GM23338 (cell line): Measurements from ENCODE around the gene MAP1LC3B. TPM values are rescaled to one million over a fixed set of nuclear protein-coding genes. Genes with fewer than 3 reads are reported as not detected.

Experiments used
- ATAC-seq: fragments of 200-7000 bp; cut with Tn5 transposase; 3 replicates; pipeline ENCODE4 v1.9.1; 2020
- DNase-seq: peaks from one replicate; pipeline ENCODE4 v3.0.0-alpha.2; 2015; ENCODE audit warnings: low spot score
- H2AFZ ChIP-seq: fragments of 200-600 bp; sonication (generic); 2 replicates; pipeline ENCODE4 v1.8.0; 2016; ENCODE audit warnings: antibody characterized with exemption, mild to moderate bottlenecking, moderate library complexity
- H3F3A ChIP-seq: fragments of 200-600 bp; sonication (generic); replicated peaks from 2 replicates; pipeline ENCODE4 v1.8.0; 2017; ENCODE audit warnings: antibody characterized with exemption, mixed run types, low read depth
- H3K27ac ChIP-seq: fragments of 200-600 bp; sonication (generic); 2 replicates; pipeline ENCODE4 v1.6.1; 2016; ENCODE audit warnings: low read depth
- H3K27me3 ChIP-seq: fragments of 200-600 bp; sonication (generic); 2 replicates; pipeline ENCODE4 v1.8.0; 2016; ENCODE audit warnings: mild to moderate bottlenecking, mixed run types, moderate library complexity; ENCODE audit not compliant: insufficient read depth
- H3K36me3 ChIP-seq: fragments of 200-600 bp; sonication (generic); 2 replicates; pipeline ENCODE4 v1.8.0; 2016; ENCODE audit warnings: mild to moderate bottlenecking; ENCODE audit not compliant: insufficient read depth
- H3K4me1 ChIP-seq: fragments of 200-600 bp; sonication (generic); 2 replicates; pipeline ENCODE4 v1.8.0; 2016; ENCODE audit warnings: mild to moderate bottlenecking, moderate library complexity; ENCODE audit not compliant: insufficient read depth
- H3K4me2 ChIP-seq: fragments of 200-600 bp; sonication (generic); 2 replicates; pipeline ENCODE4 v1.7.1; 2017; ENCODE audit warnings: mixed run types
- H3K4me3 ChIP-seq: fragments of 200-600 bp; sonication (generic); 2 replicates; pipeline ENCODE4 v1.6.1; 2016; ENCODE audit warnings: mixed run types
- H3K79me2 ChIP-seq: fragments of 200-600 bp; sonication (generic); replicated peaks from 2 replicates; pipeline ENCODE4 v1.8.0; 2017; ENCODE audit warnings: mild to moderate bottlenecking; ENCODE audit not compliant: insufficient read depth
- H3K9me2 ChIP-seq: fragments of 200-600 bp; sonication (generic); 2 replicates; pipeline ENCODE4 v1.8.0; 2017; ENCODE audit not compliant: insufficient read depth
- H4K20me1 ChIP-seq: fragments of 200-600 bp; sonication (generic); replicated peaks from 2 replicates; pipeline ENCODE4 v1.8.0; 2017; ENCODE audit warnings: mild to moderate bottlenecking; ENCODE audit not compliant: insufficient read depth
- H3K27ac Mint-ChIP-seq: 2 replicates; pipeline ENCODE4 v1.8.0; 2020; ENCODE audit warnings: inconsistent platforms, mild to moderate bottlenecking, moderate library complexity, mixed read lengths
- H3K27me3 Mint-ChIP-seq: 3 replicates; pipeline ENCODE4 v1.8.0; 2022; ENCODE audit warnings: low read depth, mild to moderate bottlenecking, moderate library complexity, mixed read lengths, inconsistent platforms; ENCODE audit not compliant: insufficient read depth, poor library complexity
- H3K36me3 Mint-ChIP-seq: 3 replicates; pipeline ENCODE4 v1.8.0; 2021; ENCODE audit warnings: low read depth, mild to moderate bottlenecking, inconsistent platforms, moderate library complexity, mixed read lengths
- H3K4me1 Mint-ChIP-seq: 3 replicates; pipeline ENCODE4 v1.8.0; 2020; ENCODE audit warnings: mild to moderate bottlenecking, inconsistent platforms, mixed read lengths
- H3K4me3 Mint-ChIP-seq: 3 replicates; pipeline ENCODE4 v1.8.0; 2021; ENCODE audit warnings: moderate library complexity, mild to moderate bottlenecking, inconsistent platforms, mixed read lengths
- H3K9me3 Mint-ChIP-seq: 3 replicates; pipeline ENCODE4 v1.8.0; 2020; ENCODE audit warnings: moderate library complexity, mild to moderate bottlenecking, inconsistent platforms, mixed read lengths
- CREB1 ChIP-seq: fragments of 250-450 bp; sonication (Bioruptor Pico); IDR thresholded peaks from 2 replicates; pipeline ENCODE4 v1.5.0; 2020; ENCODE audit warnings: low read depth, mild to moderate bottlenecking, moderate library complexity
- EZH2 ChIP-seq: fragments of 200-600 bp; sonication (generic); IDR thresholded peaks from one replicate; pipeline ENCODE4 v1.8.0; 2017; ENCODE audit warnings: antibody characterized with exemption, mild to moderate bottlenecking, low read depth; ENCODE audit not compliant: unreplicated experiment
- EZH2phosphoT487 ChIP-seq: fragments of 200-600 bp; sonication (generic); IDR thresholded peaks from one replicate; pipeline ENCODE4 v1.8.1; 2018; ENCODE audit warnings: antibody characterized with exemption; ENCODE audit not compliant: unreplicated experiment
- NANOG ChIP-seq: IDR thresholded peaks from 2 replicates; pipeline ENCODE4 v1.6.1; 2016; ENCODE audit warnings: antibody characterized with exemption, borderline replicate concordance
- POLR2AphosphoS5 ChIP-seq: IDR thresholded peaks from 2 replicates; pipeline ENCODE4 v1.6.1; 2016; ENCODE audit warnings: antibody characterized with exemption, low read depth
- REST ChIP-seq: IDR thresholded peaks from one replicate; pipeline ENCODE4 v1.6.1; 2018; ENCODE audit warnings: antibody characterized with exemption; ENCODE audit not compliant: unreplicated experiment
- STAT1 ChIP-seq: IDR thresholded peaks from one replicate; pipeline ENCODE4 v1.6.1; 2016; ENCODE audit warnings: antibody characterized with exemption; ENCODE audit not compliant: unreplicated experiment
- ZNF114 ChIP-seq: fragments of 250-450 bp; sonication (Bioruptor Pico); IDR thresholded peaks from 2 replicates; pipeline ENCODE4 v1.5.0; 2020; ENCODE audit warnings: mild to moderate bottlenecking, moderate library complexity
- polyA plus RNA-seq: library from polyadenylated mRNA; unstranded; fragments of >200 nt; fragmentation: Nextera tagmentation; extraction: Ambion mirVana; gene quantifications from 2 replicates; pipeline ENCODE4 v1.2.1, GENCODE V29; 2016
- total RNA-seq: library from RNA; depleted of rRNA; stranded (reverse); fragments of >200 nt; shearing (Covaris generic); gene quantifications from 2 replicates; pipeline ENCODE4 v1.2.3, GENCODE V29; 2014
- TF ChIP-seq, protein P1 (sequence below), 2 experiments: fragments of 200-600 bp in 1 of 2; sonication (generic) in 1 of 2; conservative IDR thresholded peaks; 2 replicates each; pipeline versions ENCODE4 v1.5.1 to v1.6.1; 2016 to 2017; ENCODE audit warnings: antibody characterized with exemption in 2 of 2, low read depth in 2 of 2, mild to moderate bottlenecking in 2 of 2, moderate library complexity in 1 of 2
- TF ChIP-seq, protein P2 (sequence below): IDR thresholded peaks from 2 replicates; pipeline ENCODE4 v1.6.1; 2016; ENCODE audit warnings: antibody characterized with exemption

Gene MAP1LC3B
- total and polyA plus RNA-seq, 2 experiments from 2014 or later, result 35.9 to 80.2 TPM

DNA sequence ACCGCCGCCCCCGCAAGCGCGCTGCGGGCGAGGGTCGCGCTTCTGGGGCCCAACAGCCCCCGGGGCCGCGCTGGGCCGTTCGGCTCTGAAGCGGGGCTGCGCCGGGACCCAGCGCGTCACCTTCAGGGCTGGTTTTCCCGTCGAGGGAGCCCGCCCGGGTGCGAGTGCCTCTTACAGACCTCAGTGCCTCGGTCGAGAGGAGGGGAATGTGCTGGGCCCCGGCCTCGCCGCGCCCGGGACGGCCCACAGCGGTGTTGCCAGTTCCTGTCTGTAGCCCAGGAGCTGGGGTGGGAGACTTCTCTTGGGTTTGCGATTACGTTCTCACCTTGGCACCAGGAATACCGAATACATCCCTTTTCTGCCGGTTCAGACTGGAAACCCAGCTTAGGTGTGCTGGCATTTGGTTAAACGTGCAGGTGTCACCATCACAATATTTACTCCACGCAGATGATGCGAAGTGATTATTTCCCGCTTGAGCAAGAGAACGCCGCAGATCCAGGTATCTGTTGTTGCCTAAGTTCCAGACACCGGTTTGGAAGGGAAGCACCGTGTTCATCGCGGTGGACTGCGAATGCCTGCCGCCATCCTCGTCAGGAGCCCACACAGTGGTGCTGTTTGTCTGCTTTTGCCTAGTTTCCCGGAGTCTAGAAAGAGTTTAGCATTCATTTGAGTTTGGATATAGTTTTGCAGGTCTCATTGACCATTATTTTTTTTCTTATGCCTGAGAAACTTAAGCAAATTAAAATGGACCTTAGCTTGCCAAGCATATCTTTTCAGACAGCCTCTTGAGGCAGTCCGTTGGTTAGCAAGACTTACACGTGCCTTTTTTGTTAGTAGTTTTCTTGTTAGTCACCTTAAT lies 914 bp downstream of the MAP1LC3B start (continued):
- TF ChIP-seq, protein P1, sequence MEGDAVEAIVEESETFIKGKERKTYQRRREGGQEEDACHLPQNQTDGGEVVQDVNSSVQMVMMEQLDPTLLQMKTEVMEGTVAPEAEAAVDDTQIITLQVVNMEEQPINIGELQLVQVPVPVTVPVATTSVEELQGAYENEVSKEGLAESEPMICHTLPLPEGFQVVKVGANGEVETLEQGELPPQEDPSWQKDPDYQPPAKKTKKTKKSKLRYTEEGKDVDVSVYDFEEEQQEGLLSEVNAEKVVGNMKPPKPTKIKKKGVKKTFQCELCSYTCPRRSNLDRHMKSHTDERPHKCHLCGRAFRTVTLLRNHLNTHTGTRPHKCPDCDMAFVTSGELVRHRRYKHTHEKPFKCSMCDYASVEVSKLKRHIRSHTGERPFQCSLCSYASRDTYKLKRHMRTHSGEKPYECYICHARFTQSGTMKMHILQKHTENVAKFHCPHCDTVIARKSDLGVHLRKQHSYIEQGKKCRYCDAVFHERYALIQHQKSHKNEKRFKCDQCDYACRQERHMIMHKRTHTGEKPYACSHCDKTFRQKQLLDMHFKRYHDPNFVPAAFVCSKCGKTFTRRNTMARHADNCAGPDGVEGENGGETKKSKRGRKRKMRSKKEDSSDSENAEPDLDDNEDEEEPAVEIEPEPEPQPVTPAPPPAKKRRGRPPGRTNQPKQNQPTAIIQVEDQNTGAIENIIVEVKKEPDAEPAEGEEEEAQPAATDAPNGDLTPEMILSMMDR (conservative IDR thresholded peaks at IDR 0.05; ENCODE audit: low read depth in 2 of 2), result peak; percentile 23 to 55; a peak in 3 of 4 replicates

DNA sequence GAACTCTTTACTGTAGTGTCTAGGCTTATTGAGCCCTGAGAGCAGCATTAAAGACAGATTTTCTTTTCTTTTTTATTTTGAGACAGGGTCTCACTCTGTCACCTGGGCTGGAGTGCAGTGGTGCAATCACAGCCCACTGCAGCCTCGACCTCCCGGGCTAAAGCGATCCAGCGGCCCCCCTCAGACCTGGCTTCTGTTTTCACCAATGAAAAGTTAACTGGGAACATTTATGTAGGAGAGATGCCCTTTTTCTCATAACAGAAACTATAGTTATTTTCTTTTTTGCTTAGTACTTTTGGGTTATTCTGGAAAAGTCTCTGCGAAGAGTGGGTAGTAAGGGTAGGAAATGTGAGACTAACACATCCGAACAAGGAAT lies 1.5 kb downstream of the MAP1LC3B start:
- Mint-ChIP-seq H3K9me3 (no peaks in the 10 kb centered on the region; the same call in 2 of the 3 replicates), H3K4me3 (peak overlapping the region; percentile 88), H3K4me1 (peaks cover 19% of the 10 kb centered on the region), H3K36me3 (peaks cover 5% of the 10 kb centered on the region), H3K27ac (no peak overlapping the region), H3K27me3 (peaks cover 9% of the 10 kb centered on the region)
- Histone ChIP-seq H3K4me3 (peak overlapping the region; percentile 79), H4K20me1 (peaks cover 44% of the 10 kb centered on the region), H3K4me2 (peak overlapping the region; percentile 94), H3F3A (0 out of 2 replicates have a peak, but pooled peaks cover 10% of the 10 kb centered on the region), H3K27me3 (no peaks in the 10 kb centered on the region), H3K9me2 (no peaks in the 10 kb centered on the region), H3K4me1 (peaks cover 12% of the 10 kb centered on the region), H3K36me3 (0 out of 2 replicates have a peak, but pooled peaks cover 3% of the 10 kb centered on the region), H3K79me2 (peaks cover 56% of the 10 kb centered on the region), H2AFZ (no peak overlapping the region), H3K27ac (no peak overlapping the region)
- no peak for ATAC-seq
- DNase-seq, result no peak
- TF ChIP-seq STAT1 (no peak), ZNF114 (CRISPR knock-in tag) (no peak), CREB1 (CRISPR knock-in tag) (no peak), REST (no peak), EZH2phosphoT487 (no peak), POLR2AphosphoS5 (no peak), EZH2 (no peak), NANOG (no peak)
- TF ChIP-seq, protein P1 (conservative IDR thresholded peaks at IDR 0.05; ENCODE audit: low read depth in 2 of 2), result no peak
- TF ChIP-seq, protein P2, sequence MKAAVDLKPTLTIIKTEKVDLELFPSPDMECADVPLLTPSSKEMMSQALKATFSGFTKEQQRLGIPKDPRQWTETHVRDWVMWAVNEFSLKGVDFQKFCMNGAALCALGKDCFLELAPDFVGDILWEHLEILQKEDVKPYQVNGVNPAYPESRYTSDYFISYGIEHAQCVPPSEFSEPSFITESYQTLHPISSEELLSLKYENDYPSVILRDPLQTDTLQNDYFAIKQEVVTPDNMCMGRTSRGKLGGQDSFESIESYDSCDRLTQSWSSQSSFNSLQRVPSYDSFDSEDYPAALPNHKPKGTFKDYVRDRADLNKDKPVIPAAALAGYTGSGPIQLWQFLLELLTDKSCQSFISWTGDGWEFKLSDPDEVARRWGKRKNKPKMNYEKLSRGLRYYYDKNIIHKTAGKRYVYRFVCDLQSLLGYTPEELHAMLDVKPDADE, result no peak
